ENCODE measurements around the gene PRKN. TPM values are rescaled to one million over a fixed set of nuclear protein-coding genes. Genes with fewer than 3 reads are reported as not detected.

Gene PRKN
- total RNA-seq, 4 donors from 2014 or later: 5.5 to 17.9 (median 6.8) TPM

- DNase-seq (ENCODE audit: low spot score in 2 of 2): no peak
- Histone ChIP-seq H3K27me3 (no peaks in the 10 kb centered on the region), H3K27ac (no peak overlapping the region), H3K36me3 (no peaks in the 10 kb centered on the region), H3K4me1 (no peaks in the 10 kb centered on the region), H3K9me3 (peaks cover 0 to 14% (median 0%) of the 10 kb centered on the region in 4 donors), H3K4me3 (no peak overlapping the region)
- 96 to 97% methylated on average over 3 of the region's 3 CpGs for WGBS, 2 donors
- TF ChIP-seq POLR2A (IDR thresholded peaks at IDR 0.05) (no peak), EP300 (IDR thresholded peaks at IDR 0.05) (no peak)
- TF ChIP-seq, protein P1, sequence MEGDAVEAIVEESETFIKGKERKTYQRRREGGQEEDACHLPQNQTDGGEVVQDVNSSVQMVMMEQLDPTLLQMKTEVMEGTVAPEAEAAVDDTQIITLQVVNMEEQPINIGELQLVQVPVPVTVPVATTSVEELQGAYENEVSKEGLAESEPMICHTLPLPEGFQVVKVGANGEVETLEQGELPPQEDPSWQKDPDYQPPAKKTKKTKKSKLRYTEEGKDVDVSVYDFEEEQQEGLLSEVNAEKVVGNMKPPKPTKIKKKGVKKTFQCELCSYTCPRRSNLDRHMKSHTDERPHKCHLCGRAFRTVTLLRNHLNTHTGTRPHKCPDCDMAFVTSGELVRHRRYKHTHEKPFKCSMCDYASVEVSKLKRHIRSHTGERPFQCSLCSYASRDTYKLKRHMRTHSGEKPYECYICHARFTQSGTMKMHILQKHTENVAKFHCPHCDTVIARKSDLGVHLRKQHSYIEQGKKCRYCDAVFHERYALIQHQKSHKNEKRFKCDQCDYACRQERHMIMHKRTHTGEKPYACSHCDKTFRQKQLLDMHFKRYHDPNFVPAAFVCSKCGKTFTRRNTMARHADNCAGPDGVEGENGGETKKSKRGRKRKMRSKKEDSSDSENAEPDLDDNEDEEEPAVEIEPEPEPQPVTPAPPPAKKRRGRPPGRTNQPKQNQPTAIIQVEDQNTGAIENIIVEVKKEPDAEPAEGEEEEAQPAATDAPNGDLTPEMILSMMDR (IDR thresholded peaks at IDR 0.05): no peak
Observed at GRCh38 chr6:161608771-161609170, 1118.8 kb downstream of the PRKN start.

DNA sequence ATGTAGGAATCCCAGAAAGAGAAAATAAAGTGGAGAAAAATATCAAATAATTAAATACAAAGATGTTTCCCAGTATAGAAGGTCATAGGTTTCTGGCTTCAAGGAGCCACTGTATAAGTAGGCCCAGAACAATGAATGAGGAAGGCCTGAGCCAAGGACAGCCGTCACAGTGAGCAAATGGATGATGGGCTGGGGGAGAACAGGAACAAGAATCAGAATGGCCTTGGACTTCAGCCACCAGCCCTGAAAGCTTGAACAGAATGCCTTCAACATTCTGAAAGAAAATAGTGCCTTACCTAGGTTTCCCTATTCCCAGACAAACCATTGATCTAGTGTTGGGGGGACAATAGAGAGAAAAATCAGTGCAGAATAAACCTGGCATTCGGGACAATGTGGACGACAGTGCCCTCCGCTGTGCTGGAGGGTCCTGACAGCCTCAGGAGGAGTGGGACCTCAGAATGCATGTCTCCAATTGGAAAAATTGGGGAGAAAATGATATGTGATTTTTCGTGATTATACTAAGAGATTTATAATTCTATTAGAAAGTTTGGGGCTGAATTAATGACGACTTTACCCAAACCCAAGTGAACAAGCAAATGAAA is 1119.8 kb downstream of the PRKN start:
- Histone ChIP-seq H3K27me3 (no peaks in the 10 kb centered on the region), H3K4me3 (no peak overlapping the region), H3K27ac (no peak overlapping the region), H3K4me1 (no peaks in the 10 kb centered on the region), H3K9me3 (peaks cover 0 to 6% (median 0%) of the 10 kb centered on the region in 4 donors), H3K36me3 (no peaks in the 10 kb centered on the region)
- WGBS, 2 donors: 87 to 89% methylated on average over 6 of the region's 6 CpGs
- TF ChIP-seq, protein P1 (IDR thresholded peaks at IDR 0.05): no peak
- TF ChIP-seq EP300 (IDR thresholded peaks at IDR 0.05): no peak
- TF ChIP-seq POLR2A (IDR thresholded peaks at IDR 0.05): no peak
- DNase-seq (ENCODE audit: low spot score in 2 of 2): no peak

DNA sequence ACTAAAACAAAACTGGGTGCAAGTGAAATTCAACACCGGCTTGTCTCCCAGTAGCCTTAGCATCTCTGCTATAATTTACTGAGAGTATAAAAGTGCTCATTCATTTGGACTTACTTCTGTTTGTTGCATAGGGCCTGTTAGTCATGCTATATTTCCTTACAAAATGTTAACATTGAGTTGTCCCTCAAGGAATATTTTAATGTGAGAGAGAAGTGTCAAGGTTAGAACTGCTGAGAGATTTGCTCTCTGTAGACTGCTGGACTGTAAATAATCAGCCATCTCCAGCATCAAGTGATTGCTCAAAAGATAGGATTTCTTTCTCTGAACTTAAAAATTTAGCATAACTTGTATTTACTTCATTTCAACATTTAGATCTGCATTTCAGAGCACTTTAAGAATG is 1125.2 kb downstream of the PRKN start:
- Histone ChIP-seq H3K36me3 (no peaks in the 10 kb centered on the region), H3K27me3 (no peaks in the 10 kb centered on the region), H3K4me1 (no peaks in the 10 kb centered on the region), H3K9me3 (no peaks in the 10 kb centered on the region), H3K4me3 (no peak overlapping the region), H3K27ac (no peak overlapping the region)
- no peak for DNase-seq (ENCODE audit: low spot score in 2 of 2)
- TF ChIP-seq, protein P1 (IDR thresholded peaks at IDR 0.05): no peak
- TF ChIP-seq POLR2A (IDR thresholded peaks at IDR 0.05) (no peak), EP300 (IDR thresholded peaks at IDR 0.05) (no peak)
- WGBS, 2 donors: 54 to 71% methylated on average over 1 of the region's 1 CpG

DNA sequence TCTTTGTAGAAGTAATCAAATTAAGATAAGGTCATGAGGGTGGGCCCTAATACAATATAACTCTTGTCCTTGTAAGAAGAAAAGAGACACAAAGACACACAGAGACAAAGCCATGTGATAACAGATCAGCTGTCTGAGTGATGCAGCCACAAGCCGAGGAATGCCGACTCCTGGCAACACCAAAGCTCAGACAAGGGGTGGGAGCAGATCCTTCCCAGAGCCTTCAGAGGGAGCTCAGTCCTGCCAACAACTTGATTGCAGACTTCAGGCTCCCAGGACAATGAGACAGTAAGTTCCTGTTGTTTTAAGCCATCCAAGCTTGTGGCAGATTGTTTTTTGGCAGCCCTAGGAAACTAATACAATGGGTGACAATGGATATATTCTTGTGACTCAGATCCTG is 1128.7 kb downstream of the PRKN start:
- Histone ChIP-seq H3K27ac (no peak overlapping the region), H3K4me3 (no peak overlapping the region), H3K27me3 (no peaks in the 10 kb centered on the region), H3K36me3 (peaks cover 0 to 8% (median 0%) of the 10 kb centered on the region in 3 donors), H3K4me1 (no peaks in the 10 kb centered on the region), H3K9me3 (peaks cover 0 to 15% (median 0%) of the 10 kb centered on the region in 4 donors)
- 84 to 85% methylated on average over 2 of the region's 2 CpGs for WGBS, 2 donors
- DNase-seq (ENCODE audit: low spot score in 2 of 2): no peak
- TF ChIP-seq EP300 (IDR thresholded peaks at IDR 0.05): no peak
- TF ChIP-seq, protein P1 (IDR thresholded peaks at IDR 0.05): no peak
- TF ChIP-seq POLR2A (IDR thresholded peaks at IDR 0.05): no peak

DNA sequence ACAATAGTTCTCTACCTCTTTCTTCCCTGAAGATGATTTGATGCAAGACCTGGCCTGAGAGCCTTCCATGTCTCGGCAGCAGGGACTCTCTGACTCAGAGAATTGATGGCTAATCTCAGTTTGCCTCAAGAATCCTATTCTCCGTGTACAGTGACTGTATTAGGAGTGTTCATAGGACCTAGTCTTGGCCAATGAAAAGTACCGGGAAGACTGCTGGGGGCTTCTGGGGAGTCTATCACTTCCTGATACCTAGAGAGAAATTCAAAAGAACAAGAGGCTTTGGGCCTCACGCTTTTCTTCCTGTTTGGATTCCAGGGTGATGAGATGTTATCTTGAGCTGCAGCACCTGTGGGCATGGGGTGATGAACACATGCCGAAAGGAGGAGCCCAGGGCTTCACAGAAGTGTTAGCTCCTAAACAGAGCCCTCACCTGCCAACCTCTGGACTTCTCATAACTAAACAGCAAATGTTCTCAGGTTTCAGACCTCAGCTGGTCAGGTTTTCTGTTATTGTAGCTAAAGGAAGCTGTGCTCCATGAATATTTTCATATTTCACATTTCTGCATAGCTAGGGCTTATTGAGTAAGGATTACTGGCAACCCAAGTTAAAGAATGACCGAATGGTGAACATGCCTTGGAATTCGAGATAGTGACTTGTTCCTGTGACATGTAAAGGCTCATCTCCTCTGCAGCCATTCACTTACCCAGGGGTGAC is 1130.6 kb downstream of the PRKN start:
- H3K36me3 ChIP-seq: peaks cover 0 to 8% (median 0%) of the 10 kb centered on the region in 3 donors
- DNase-seq (ENCODE audit: low spot score in 2 of 2): no peak
- H3K4me1 ChIP-seq: no peaks in the 10 kb centered on the region
- TF ChIP-seq EP300 (IDR thresholded peaks at IDR 0.05) (no peak), POLR2A (IDR thresholded peaks at IDR 0.05) (no peak)
- TF ChIP-seq, protein P1 (IDR thresholded peaks at IDR 0.05): no peak
- H3K9me3 ChIP-seq: peaks cover 0 to 15% (median 0%) of the 10 kb centered on the region in 4 donors
- WGBS, 2 donors: 91 to 92% methylated on average over 7 of the region's 7 CpGs
- H3K27ac ChIP-seq: no peak overlapping the region
- no peaks in the 10 kb centered on the region for H3K27me3 ChIP-seq
- no peak overlapping the region for H3K4me3 ChIP-seq

Data from tibial nerve (tissue), 4 donors.